IMR-90 (cell line): Measurements from ENCODE around the gene GFM2. TPM values are rescaled to one million over a fixed set of nuclear protein-coding genes. Genes with fewer than 3 reads are reported as not detected.

ENCODE experiments used
- ATAC-seq: fragments of 200-7000 bp; cut with Tn5 transposase; 2 replicates; pipeline ENCODE4 v1.9.1; 2020; ENCODE audit warnings: low read depth, mild to moderate bottlenecking, moderate library complexity
- Bru-seq: library from RNA; stranded (reverse); fragments of 400-500 nt; gene quantifications from one replicate; lab custom pipeline; 2021; lab: Mats Ljungman, UMichigan
- BruChase-seq, 2 experiments: library from RNA; stranded (reverse); fragments of 400-500 nt; gene quantifications; one replicate each; lab custom pipeline; 2021; lab: Mats Ljungman, UMichigan
- BruUV-seq: library from RNA; stranded (reverse); fragments of 400-500 nt; replicated peaks from 2 replicates; lab custom pipeline; 2021; lab: Mats Ljungman, UMichigan
- CTCF ChIA-PET: fragments of 300-600 bp; formaldehyde crosslinking; extraction: SDS; loops from one replicate; lab custom pipeline; 2021; ENCODE audit warnings: antibody characterized with exemption; lab: Yijun Ruan, JAX
- POLR2A ChIA-PET: fragments of 300-600 bp; sonication (Branson Sonifier 250); formaldehyde crosslinking; loops from one replicate; lab custom pipeline; 2022; ENCODE audit warnings: antibody characterized with exemption; ENCODE audit not compliant: unreplicated experiment; lab: Charles Lee
- DNase-seq: peaks from one replicate; pipeline ENCODE4 v3.0.0; 2013
- H2AFZ ChIP-seq: replicated peaks from 2 replicates; pipeline ENCODE3; 2013; ENCODE audit warnings: low read length, mild to moderate bottlenecking; ENCODE audit not compliant: poor library complexity
- H2AK5ac ChIP-seq: 2 replicates; pipeline ENCODE4 v1.6.1; 2013; ENCODE audit warnings: low read depth, low read length, inconsistent platforms
- H2AK9ac ChIP-seq: replicated peaks from 2 replicates; pipeline ENCODE3; 2013; ENCODE audit warnings: mild to moderate bottlenecking, low read depth, low read length, moderate library complexity; ENCODE audit not compliant: poor library complexity
- H2BK120ac ChIP-seq: 2 replicates; pipeline ENCODE4 v1.6.1; 2013; ENCODE audit warnings: low read depth, low read length, inconsistent platforms
- H2BK15ac ChIP-seq: 3 replicates; pipeline ENCODE4 v1.6.1; 2013; ENCODE audit warnings: low read depth, low read length, inconsistent platforms
- H2BK20ac ChIP-seq: 2 replicates; pipeline ENCODE4 v1.6.1; 2013; ENCODE audit warnings: low read depth, mild to moderate bottlenecking, inconsistent platforms, low read length, moderate library complexity
- H2BK5ac ChIP-seq: 2 replicates; pipeline ENCODE4 v1.6.1; 2013; ENCODE audit warnings: mild to moderate bottlenecking, low read depth, low read length, inconsistent platforms; ENCODE audit not compliant: poor library complexity, severe bottlenecking
- H3K14ac ChIP-seq: replicated peaks from 2 replicates; pipeline ENCODE4 v1.6.1; 2013; ENCODE audit warnings: low read depth, low read length, inconsistent platforms
- H3K18ac ChIP-seq: 2 replicates; pipeline ENCODE4 v1.6.1; 2013; ENCODE audit warnings: low read depth, low read length, control low read depth
- H3K23ac ChIP-seq: 2 replicates; pipeline ENCODE4 v1.6.1; 2013; ENCODE audit warnings: low read depth, low read length, inconsistent platforms
- H3K27ac ChIP-seq: 2 replicates; pipeline ENCODE4 v1.5.1; 2013; ENCODE audit warnings: mild to moderate bottlenecking, control low read depth, low read length; ENCODE audit not compliant: insufficient read depth
- H3K27me3 ChIP-seq: 2 replicates; pipeline ENCODE4 v1.6.1; 2013; ENCODE audit warnings: low read length; ENCODE audit not compliant: control insufficient read depth, insufficient read depth
- H3K36me3 ChIP-seq: 2 replicates; pipeline ENCODE4 v1.6.1; 2013; ENCODE audit warnings: low read length, mixed read lengths; ENCODE audit not compliant: control insufficient read depth, insufficient read depth
- H3K4ac ChIP-seq: 2 replicates; pipeline ENCODE4 v1.6.1; 2013; ENCODE audit warnings: low read depth, low read length, inconsistent platforms
- H3K4me1 ChIP-seq: 2 replicates; pipeline ENCODE4 v1.6.1; 2013; ENCODE audit warnings: low read length, mixed read lengths; ENCODE audit not compliant: control insufficient read depth, insufficient read depth
- H3K4me2 ChIP-seq: 2 replicates; pipeline ENCODE4 v1.6.1; 2013; ENCODE audit warnings: low read depth, mild to moderate bottlenecking, control low read depth, low read length, moderate library complexity
- H3K4me3 ChIP-seq: 2 replicates; pipeline ENCODE4 v1.5.1; 2013; ENCODE audit warnings: low read depth, mild to moderate bottlenecking, control low read depth, low read length, moderate library complexity; ENCODE audit not compliant: insufficient read depth
- H3K56ac ChIP-seq: 2 replicates; pipeline ENCODE4 v1.6.1; 2013; ENCODE audit warnings: low read length, inconsistent platforms; ENCODE audit not compliant: insufficient read depth; ENCODE audit errors: extremely low read depth
- H3K79me1 ChIP-seq, 2 experiments: 2 replicates each; pipeline ENCODE4 v1.6.1; 2013; ENCODE audit warnings: low read length in 2 of 2, inconsistent platforms in 1 of 2, low read depth in 1 of 2
- H3K9ac ChIP-seq: 2 replicates; pipeline ENCODE4 v1.6.1; 2013; ENCODE audit warnings: low read depth, low read length, control low read depth
- H3K9me1 ChIP-seq: 2 replicates; pipeline ENCODE4 v1.6.1; 2013; ENCODE audit warnings: low read length, inconsistent platforms; ENCODE audit not compliant: insufficient read depth
- H3K9me3 ChIP-seq: 2 replicates; pipeline ENCODE4 v1.6.1; 2013; ENCODE audit warnings: low read length; ENCODE audit not compliant: control insufficient read depth, insufficient read depth
- H4K20me1 ChIP-seq: 2 replicates; pipeline ENCODE4 v1.6.1; 2013; ENCODE audit warnings: low read length, inconsistent platforms; ENCODE audit not compliant: insufficient read depth
- H4K5ac ChIP-seq: 2 replicates; pipeline ENCODE4 v1.6.1; 2013; ENCODE audit warnings: mild to moderate bottlenecking, low read depth, low read length, control low read depth
- H4K8ac ChIP-seq, 2 experiments: 2 replicates each; pipeline ENCODE4 v1.6.1; 2013; ENCODE audit warnings: low read depth in 2 of 2, low read length in 2 of 2, control low read depth in 1 of 2, inconsistent platforms in 1 of 2
- H4K91ac ChIP-seq: 2 replicates; pipeline ENCODE4 v1.6.1; 2013; ENCODE audit warnings: low read depth, low read length, inconsistent platforms; ENCODE audit not compliant: insufficient read depth
- BHLHE40 ChIP-seq: fragments of 150-350 bp; IDR thresholded peaks from 2 replicates; pipeline ENCODE4 v1.6.1; 2016; ENCODE audit warnings: mild to moderate bottlenecking, low read depth, low read length
- CEBPB ChIP-seq: IDR thresholded peaks from 2 replicates; pipeline ENCODE4 v1.6.1; 2012; ENCODE audit warnings: low read depth, low read length, improper control_type of control experiment
- MAFK ChIP-seq: IDR thresholded peaks from 2 replicates; pipeline ENCODE4 v1.6.1; 2012; ENCODE audit warnings: low read depth, low read length, improper control_type of control experiment
- NFE2L2 ChIP-seq: fragments of 150-350 bp; IDR thresholded peaks from 2 replicates; pipeline ENCODE4 v1.6.1; 2016; ENCODE audit warnings: low read depth, mild to moderate bottlenecking, low read length
- POLR2A ChIP-seq: IDR thresholded peaks from 2 replicates; pipeline ENCODE4 v1.6.1; 2012; ENCODE audit warnings: mild to moderate bottlenecking, low read depth, low read length
- RCOR1 ChIP-seq: IDR thresholded peaks from 2 replicates; pipeline ENCODE4 v1.6.1; 2012; ENCODE audit warnings: mild to moderate bottlenecking, low read length, improper control_type of control experiment; ENCODE audit not compliant: insufficient replicate concordance
- SMC3 ChIP-seq: fragments of 150-350 bp; IDR thresholded peaks from 2 replicates; pipeline ENCODE4 v1.6.1; 2016; ENCODE audit warnings: low read depth, mild to moderate bottlenecking, antibody characterized with exemption, low read length, moderate library complexity
- WGBS, 2 experiments: methylation state at CpG; one replicate each; pipeline versions ENCODE4 v1.1.5 to v1.1.7; 2013; ENCODE audit warnings: missing lambda C conversion rate in 2 of 2; ENCODE audit not compliant: insufficient read length in 1 of 2; ENCODE audit errors: extremely low coverage in 2 of 2; 5-methylcytosine and 5-hydroxymethylcytosine counted together
- dilution Hi-C: fragments of 300-500 bp; cut with HindIII; formaldehyde crosslinking; loops from one replicate; pipeline ENCODE4 v1.14.3; 2018; ENCODE audit warnings: low sequenced_read_pairs; ENCODE audit not compliant: unreplicated experiment
- in situ Hi-C: fragments of 300-500 bp; cut with MboI; formaldehyde crosslinking; loops from 3 replicates; pipeline ENCODE4 v1.14.3; 2019; ENCODE audit warnings: low sequenced_read_pairs, inconsistent platforms, mixed read lengths
- intact Hi-C: fragments of 100-400 bp; cut with micrococcal nuclease; formaldehyde crosslinking; loops from 2 replicates; pipeline ENCODE4 v1.10.0; 2022
- long read RNA-seq: library from polyadenylated mRNA; unstranded; transcript quantifications from one replicate; pipeline ENCODE4 v2.0.0, GENCODE V29; 2021; ENCODE audit not compliant: unreplicated experiment
- polyA plus RNA-seq, 3 experiments: library from polyadenylated mRNA; depleted of rRNA; stranded (reverse); fragments of >200 nt; gene quantifications; 2 replicates each; pipeline ENCODE4 v1.2.3, GENCODE V29; 2012; ENCODE audit warnings: low replicate concordance in 1 of 3
- total RNA-seq: library from RNA; depleted of rRNA; stranded (reverse); fragments of >200 nt; gene quantifications from 2 replicates; pipeline ENCODE4 v1.2.3, GENCODE V29; 2012; rRNA removed
- TF ChIP-seq, protein P1 (sequence below): conservative IDR thresholded peaks from 2 replicates; pipeline ENCODE4 v1.5.1; 2012; ENCODE audit warnings: mild to moderate bottlenecking, low read depth, low read length, improper control_type of control experiment
- TF ChIP-seq, protein P2 (sequence below): fragments of 150-350 bp; IDR thresholded peaks from 2 replicates; pipeline ENCODE4 v1.6.1; 2017; ENCODE audit warnings: mild to moderate bottlenecking, antibody characterized with exemption, low read length, low read depth
- TF ChIP-seq, protein P3 (sequence below): fragments of 150-350 bp; IDR thresholded peaks from 2 replicates; pipeline ENCODE4 v1.6.1; 2016; ENCODE audit warnings: low read depth, mild to moderate bottlenecking, low read length, moderate library complexity, borderline replicate concordance

The GFM2 gene
- 45.7 and 61.4 TPM in 2 replicates for total RNA-seq
- polyA plus RNA-seq (2012; rRNA removed) = 18.8 and 23.3 TPM in 2 replicates
- 5.0 and 7.4 TPM in 2 replicates for polyA plus RNA-seq (2012; cell fraction: cytosol; rRNA removed)
- 6.8 and 41.6 TPM in 2 replicates for polyA plus RNA-seq (2012; cell fraction: nucleus; rRNA removed; ENCODE audit: low replicate concordance)
- Bru-seq, nascent RNA = percentile 73 among the genes with signal in this experiment
- BruChase-seq, experiment 1, labeled RNA remaining after a 6-hour chase = percentile 66 among the genes with signal in this experiment
- percentile 72 among the genes with signal in this experiment for BruChase-seq, experiment 2, labeled RNA remaining after a 2-hour chase
- long read RNA-seq, transcript GFM2-201 (21 exons, 3,249 nt) = major isoform, 45 of 64 reads
- long read RNA-seq, partial matches to known transcripts = 9 of 64 reads
- long read RNA-seq, other reads (novel, unspliced or antisense) = 8 of 64 reads

GRCh38 chr5:74766849-74767578 lies at the start of gene GFM2, which contains the start of gene NSA2:
Gene GFM2 (minus strand): TSS chr5:74767117. CDS start chr5:74763742, 3,375 bp downstream.
Gene NSA2 (plus strand): TSS chr5:74767249. CDS start chr5:74767361, 112 bp downstream.
- peaks cover 4% of the 10 kb centered on the region; the same call in 1 of the 2 replicates for H3K36me3 ChIP-seq
- H4K8ac ChIP-seq = peak within 1 kb of the TSS; percentile 63 to 93
- peak within 1 kb of the TSS; percentile 93 for H2AK9ac ChIP-seq
- no peaks in the 10 kb centered on the region for H3K27me3 ChIP-seq
- BruUV-seq = no TSS peak
- peak within 1 kb of the TSS; percentile 100 for H3K4me2 ChIP-seq
- ATAC-seq = peak; percentile 94
- peaks cover 17 to 35% of the 10 kb centered on the region in 2 experiments; a peak in 3 of 4 replicates for H3K79me1 ChIP-seq
- H3K14ac ChIP-seq = peak within 1 kb of the TSS; percentile 65
- intact Hi-C loops = loop anchor here (1.0 to 2.0 kb wide), 3 partner anchors 152 to 498 kb away; no protein-coding TSS in a partner anchor
- H2BK5ac ChIP-seq = peak within 1 kb of the TSS; percentile 83
- peak within 1 kb of the TSS; percentile 82 for H3K56ac ChIP-seq
- no peak within 1 kb of the TSS; the same call in 1 of the 2 replicates for H2BK20ac ChIP-seq
- peak within 1 kb of the TSS; percentile 82 for H3K4me3 ChIP-seq
- H3K23ac ChIP-seq = peak within 1 kb of the TSS; percentile 84; the same call in 1 of the 2 replicates
- peak within 1 kb of the TSS; percentile 99 for H2AFZ ChIP-seq
- H3K18ac ChIP-seq = no peak within 1 kb of the TSS
- H4K20me1 ChIP-seq = no peaks in the 10 kb centered on the region
- H3K9me1 ChIP-seq = no peaks in the 10 kb centered on the region
- peak within 1 kb of the TSS; percentile 74 for H4K5ac ChIP-seq
- no peaks in the 10 kb centered on the region for H3K9me3 ChIP-seq
- POLR2A ChIA-PET = interaction anchor here (0.6 kb wide), 1 partner anchor 188 kb away, joined by 3 read pairs; no protein-coding TSS in a partner anchor
- H2AK5ac ChIP-seq = peak within 1 kb of the TSS; percentile 23
- H4K91ac ChIP-seq = peak within 1 kb of the TSS; percentile 71
- peak; percentile 94 for DNase-seq
- peak within 1 kb of the TSS; percentile 30; the same call in 1 of the 2 replicates for H2BK120ac ChIP-seq
- H3K9ac ChIP-seq = peak within 1 kb of the TSS; percentile 81
- 0% methylated on average over 5 of the region's 54 CpGs; no CpG with 5 or more reads in 1 of the 2 experiments for WGBS, 2 experiments
- peak within 1 kb of the TSS; percentile 88 for H3K27ac ChIP-seq
- in situ Hi-C loops = loop anchor here (25.0 kb wide), 1 partner anchor 595 kb away; no protein-coding TSS in a partner anchor
- CTCF ChIA-PET = interaction anchor here (1.7 kb wide), 1 partner anchor 17 kb away, joined by 5 read pairs; no protein-coding TSS in a partner anchor
- dilution Hi-C loops = no loop called here
- peak within 1 kb of the TSS; percentile 79 for H3K4ac ChIP-seq
- peaks cover 7% of the 10 kb centered on the region for H3K4me1 ChIP-seq
- H2BK15ac ChIP-seq = no peak within 1 kb of the TSS
- TF ChIP-seq RCOR1 (no peak), MAFK (no peak), CEBPB (no peak), NFE2L2 (no peak), POLR2A (peak; percentile 61), BHLHE40 (no peak), SMC3 (no peak)
- TF ChIP-seq, protein P1, sequence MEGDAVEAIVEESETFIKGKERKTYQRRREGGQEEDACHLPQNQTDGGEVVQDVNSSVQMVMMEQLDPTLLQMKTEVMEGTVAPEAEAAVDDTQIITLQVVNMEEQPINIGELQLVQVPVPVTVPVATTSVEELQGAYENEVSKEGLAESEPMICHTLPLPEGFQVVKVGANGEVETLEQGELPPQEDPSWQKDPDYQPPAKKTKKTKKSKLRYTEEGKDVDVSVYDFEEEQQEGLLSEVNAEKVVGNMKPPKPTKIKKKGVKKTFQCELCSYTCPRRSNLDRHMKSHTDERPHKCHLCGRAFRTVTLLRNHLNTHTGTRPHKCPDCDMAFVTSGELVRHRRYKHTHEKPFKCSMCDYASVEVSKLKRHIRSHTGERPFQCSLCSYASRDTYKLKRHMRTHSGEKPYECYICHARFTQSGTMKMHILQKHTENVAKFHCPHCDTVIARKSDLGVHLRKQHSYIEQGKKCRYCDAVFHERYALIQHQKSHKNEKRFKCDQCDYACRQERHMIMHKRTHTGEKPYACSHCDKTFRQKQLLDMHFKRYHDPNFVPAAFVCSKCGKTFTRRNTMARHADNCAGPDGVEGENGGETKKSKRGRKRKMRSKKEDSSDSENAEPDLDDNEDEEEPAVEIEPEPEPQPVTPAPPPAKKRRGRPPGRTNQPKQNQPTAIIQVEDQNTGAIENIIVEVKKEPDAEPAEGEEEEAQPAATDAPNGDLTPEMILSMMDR = no peak
- TF ChIP-seq, protein P2, sequence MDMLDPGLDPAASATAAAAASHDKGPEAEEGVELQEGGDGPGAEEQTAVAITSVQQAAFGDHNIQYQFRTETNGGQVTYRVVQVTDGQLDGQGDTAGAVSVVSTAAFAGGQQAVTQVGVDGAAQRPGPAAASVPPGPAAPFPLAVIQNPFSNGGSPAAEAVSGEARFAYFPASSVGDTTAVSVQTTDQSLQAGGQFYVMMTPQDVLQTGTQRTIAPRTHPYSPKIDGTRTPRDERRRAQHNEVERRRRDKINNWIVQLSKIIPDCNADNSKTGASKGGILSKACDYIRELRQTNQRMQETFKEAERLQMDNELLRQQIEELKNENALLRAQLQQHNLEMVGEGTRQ = no peak
- TF ChIP-seq, protein P3, sequence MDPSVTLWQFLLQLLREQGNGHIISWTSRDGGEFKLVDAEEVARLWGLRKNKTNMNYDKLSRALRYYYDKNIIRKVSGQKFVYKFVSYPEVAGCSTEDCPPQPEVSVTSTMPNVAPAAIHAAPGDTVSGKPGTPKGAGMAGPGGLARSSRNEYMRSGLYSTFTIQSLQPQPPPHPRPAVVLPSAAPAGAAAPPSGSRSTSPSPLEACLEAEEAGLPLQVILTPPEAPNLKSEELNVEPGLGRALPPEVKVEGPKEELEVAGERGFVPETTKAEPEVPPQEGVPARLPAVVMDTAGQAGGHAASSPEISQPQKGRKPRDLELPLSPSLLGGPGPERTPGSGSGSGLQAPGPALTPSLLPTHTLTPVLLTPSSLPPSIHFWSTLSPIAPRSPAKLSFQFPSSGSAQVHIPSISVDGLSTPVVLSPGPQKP = 0 out of 2 replicates have a peak, but pooled peaks have one; percentile 57
